GM18498 (cell line): ENCODE data around the gene NEIL1.
"Not testable (repeated sequence)": the region's sequence is repeated elsewhere in the genome, so short reads cannot be mapped to it uniquely, and the experiment has no call there.

Experiments
- ATAC-seq: cut with Tn5 transposase; IDR thresholded peaks from one replicate; pipeline ENCODE4 v1.9.1; 2021; ENCODE audit warnings: mild to moderate bottlenecking, moderate library complexity; ENCODE audit not compliant: unreplicated experiment

Gene NEIL1

GRCh38 chr15:75346796-75347221 is at the start of gene NEIL1:
Gene NEIL1 (plus strand): TSS chr15:75347039. CDS start chr15:75348906, 1,867 bp downstream.
- ATAC-seq = peak; percentile 10

- ATAC-seq = peak; percentile 66
These were observed 48.1 kb upstream of the NEIL1 start for GRCh38 chr15:75298541-75299310.

GRCh38 chr15:75299311-75299688 is 47.5 kb upstream of the NEIL1 start:
- ATAC-seq = peak; percentile 56

- not testable (repeated sequence) for ATAC-seq
These were observed 46.8 kb upstream of the NEIL1 start for GRCh38 chr15:75300026-75300425.

- no peak for ATAC-seq
These were observed 44.5 kb upstream of the NEIL1 start for GRCh38 chr15:75302318-75302717.

- ATAC-seq = not testable (repeated sequence)
These were observed 44.1 kb upstream of the NEIL1 start for GRCh38 chr15:75302753-75303152.

- ATAC-seq = no peak
These were observed 40.7 kb upstream of the NEIL1 start for GRCh38 chr15:75306188-75306587.

- ATAC-seq = no peak
These were observed 39.0 kb upstream of the NEIL1 start for GRCh38 chr15:75307778-75308390.

GRCh38 chr15:75309711-75310110 is 37.1 kb upstream of the NEIL1 start:
- ATAC-seq = no peak

- ATAC-seq = not testable (repeated sequence)
These were observed 34.3 kb upstream of the NEIL1 start for GRCh38 chr15:75312548-75312947.

GRCh38 chr15:75313116-75313845 is 33.6 kb upstream of the NEIL1 start:
- no peak for ATAC-seq

GRCh38 chr15:75314552-75315290 is 32.1 kb upstream of the NEIL1 start:
- ATAC-seq = no peak

GRCh38 chr15:75319231-75319897 is 27.5 kb upstream of the NEIL1 start:
- not testable (repeated sequence) for ATAC-seq

GRCh38 chr15:75321711-75322110 is 25.1 kb upstream of the NEIL1 start:
- ATAC-seq = no peak

GRCh38 chr15:75325922-75326321 is 20.9 kb upstream of the NEIL1 start:
- no peak for ATAC-seq

- no peak for ATAC-seq
These were observed 19.8 kb upstream of the NEIL1 start for GRCh38 chr15:75327005-75327404.

- no peak for ATAC-seq
These were observed 19.3 kb upstream of the NEIL1 start for GRCh38 chr15:75327491-75327890.

GRCh38 chr15:75328493-75329314 is 18.1 kb upstream of the NEIL1 start:
- no peak for ATAC-seq

GRCh38 chr15:75329571-75329970 is 17.3 kb upstream of the NEIL1 start:
- no peak for ATAC-seq

GRCh38 chr15:75332093-75332492 is 14.7 kb upstream of the NEIL1 start:
- ATAC-seq = not testable (repeated sequence)
